ENCODE data around the gene ARL14. TPM values are rescaled to one million over a fixed set of nuclear protein-coding genes. Genes with fewer than 3 reads are reported as not detected.
"Not testable (repeated sequence)": the region's sequence is repeated elsewhere in the genome, so short reads cannot be mapped to it uniquely, and the experiment has no call there.

ARL14 gene
- total and polyA plus RNA-seq, 9 donors = not detected

- H3K27me3 ChIP-seq = no peaks in the 10 kb centered on the region
- intact Hi-C loops (cut with DNase I) = loop anchor here (5.0 to 10.0 kb wide), 3 partner anchors 233 to 715 kb away; no protein-coding TSS in a partner anchor
- no peaks in the 10 kb centered on the region for H3K9me3 ChIP-seq
- WGBS, 3 donors = 89 to 94% (median 89%) methylated on average over 3 of the region's 3 CpGs
- TF ChIP-seq EP300 (IDR thresholded peaks at IDR 0.05) (no peak), POLR2A (IDR thresholded peaks at IDR 0.05) (no peak)
- TF ChIP-seq, protein P1, sequence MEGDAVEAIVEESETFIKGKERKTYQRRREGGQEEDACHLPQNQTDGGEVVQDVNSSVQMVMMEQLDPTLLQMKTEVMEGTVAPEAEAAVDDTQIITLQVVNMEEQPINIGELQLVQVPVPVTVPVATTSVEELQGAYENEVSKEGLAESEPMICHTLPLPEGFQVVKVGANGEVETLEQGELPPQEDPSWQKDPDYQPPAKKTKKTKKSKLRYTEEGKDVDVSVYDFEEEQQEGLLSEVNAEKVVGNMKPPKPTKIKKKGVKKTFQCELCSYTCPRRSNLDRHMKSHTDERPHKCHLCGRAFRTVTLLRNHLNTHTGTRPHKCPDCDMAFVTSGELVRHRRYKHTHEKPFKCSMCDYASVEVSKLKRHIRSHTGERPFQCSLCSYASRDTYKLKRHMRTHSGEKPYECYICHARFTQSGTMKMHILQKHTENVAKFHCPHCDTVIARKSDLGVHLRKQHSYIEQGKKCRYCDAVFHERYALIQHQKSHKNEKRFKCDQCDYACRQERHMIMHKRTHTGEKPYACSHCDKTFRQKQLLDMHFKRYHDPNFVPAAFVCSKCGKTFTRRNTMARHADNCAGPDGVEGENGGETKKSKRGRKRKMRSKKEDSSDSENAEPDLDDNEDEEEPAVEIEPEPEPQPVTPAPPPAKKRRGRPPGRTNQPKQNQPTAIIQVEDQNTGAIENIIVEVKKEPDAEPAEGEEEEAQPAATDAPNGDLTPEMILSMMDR (IDR thresholded peaks at IDR 0.05) = no peak
- H3K4me3 ChIP-seq = no peak overlapping the region
- H3K36me3 ChIP-seq = no peaks in the 10 kb centered on the region
- H3K4me1 ChIP-seq (ENCODE audit: insufficient read depth) = no peaks in the 10 kb centered on the region
- H3K27ac ChIP-seq = no peak overlapping the region
- DNase-seq = no peak
Observed at GRCh38 chr3:160709477-160710182, 32.7 kb downstream of the ARL14 start.

DNA sequence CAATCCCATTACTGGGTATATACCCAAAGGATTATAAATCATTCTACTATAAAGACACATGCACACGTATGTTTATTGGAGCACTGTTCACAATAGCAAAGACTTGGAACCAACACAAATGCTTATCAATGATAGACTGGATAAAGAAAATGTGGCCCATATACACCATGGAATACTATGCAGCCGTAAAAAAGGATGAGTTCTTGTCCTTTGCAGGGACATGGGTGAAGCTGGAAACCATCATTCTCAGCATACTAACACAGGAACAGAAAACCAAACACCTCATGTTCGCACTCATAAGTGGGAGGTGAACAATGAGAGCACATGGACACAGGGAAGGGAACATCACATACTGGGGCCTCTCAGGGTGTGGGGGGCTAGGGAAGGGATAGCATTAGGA, 36.2 kb downstream of the ARL14 start:
- WGBS, 3 donors = 85 to 93% (median 86%) methylated on average over 3 of the region's 3 CpGs
- H3K4me3 ChIP-seq; intact Hi-C loops (cut with DNase I); H3K27ac ChIP-seq; H3K27me3 ChIP-seq; DNase-seq; H3K36me3 ChIP-seq; H3K4me1 ChIP-seq (ENCODE audit: insufficient read depth); H3K9me3 ChIP-seq: not testable (repeated sequence)

GRCh38 chr3:160719710-160720109, 42.8 kb downstream of the ARL14 start:
- H3K27me3 ChIP-seq = no peaks in the 10 kb centered on the region
- H3K9me3 ChIP-seq = no peaks in the 10 kb centered on the region
- DNase-seq = no peak
- intact Hi-C loops (cut with DNase I) = no loop called here
- no peak overlapping the region for H3K27ac ChIP-seq
- WGBS, 3 donors = 72 to 82% (median 75%) methylated on average over 11 of the region's 11 CpGs
- H3K36me3 ChIP-seq = no peaks in the 10 kb centered on the region
- no peaks in the 10 kb centered on the region for H3K4me1 ChIP-seq (ENCODE audit: insufficient read depth)
- H3K4me3 ChIP-seq = no peak overlapping the region
- TF ChIP-seq POLR2A (IDR thresholded peaks at IDR 0.05) (no peak), EP300 (IDR thresholded peaks at IDR 0.05) (no peak)
- TF ChIP-seq, protein P1 (IDR thresholded peaks at IDR 0.05) = no peak

- TF ChIP-seq POLR2A (IDR thresholded peaks at IDR 0.05) = no peak
- TF ChIP-seq EP300 (IDR thresholded peaks at IDR 0.05) = no peak
- TF ChIP-seq, protein P1 (IDR thresholded peaks at IDR 0.05) = no peak
- H3K9me3 ChIP-seq = no peaks in the 10 kb centered on the region
- H3K4me3 ChIP-seq = no peak overlapping the region
- no peak for DNase-seq
- H3K36me3 ChIP-seq = no peaks in the 10 kb centered on the region
- H3K27ac ChIP-seq = no peak overlapping the region
- no peaks in the 10 kb centered on the region for H3K4me1 ChIP-seq (ENCODE audit: insufficient read depth)
- intact Hi-C loops (cut with DNase I) = no loop called here
- WGBS, 3 donors = 84 to 87% (median 86%) methylated on average over 5 of the region's 5 CpGs
- no peaks in the 10 kb centered on the region for H3K27me3 ChIP-seq
Observed at GRCh38 chr3:160720123-160720746, 43.3 kb downstream of the ARL14 start.

DNA sequence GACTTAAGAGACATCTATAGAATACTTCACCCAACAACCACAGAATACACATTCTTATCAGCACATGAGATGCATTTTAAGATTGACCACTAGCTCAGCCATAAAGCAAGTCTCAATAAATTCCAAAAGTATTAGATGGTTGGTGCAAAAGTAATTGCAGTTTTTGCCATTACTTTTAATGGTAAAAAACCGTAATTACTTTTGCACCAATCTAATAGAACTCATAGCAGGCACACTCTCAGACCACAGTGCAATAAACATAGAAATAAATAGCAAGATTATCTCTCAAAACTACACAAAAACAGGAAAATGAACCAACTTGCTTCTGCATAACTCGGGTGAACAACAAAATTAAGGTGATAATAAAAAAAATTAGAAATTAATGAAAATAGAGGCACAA, 45.4 kb downstream of the ARL14 start:
- no peak for DNase-seq
- 75 to 81% (median 80%) methylated on average over 2 of the region's 2 CpGs for WGBS, 3 donors
- Histone ChIP-seq H3K27ac (no peak overlapping the region), H3K4me1 (ENCODE audit: insufficient read depth) (no peaks in the 10 kb centered on the region), H3K4me3 (no peak overlapping the region), H3K36me3 (no peaks in the 10 kb centered on the region), H3K9me3 (no peaks in the 10 kb centered on the region), H3K27me3 (no peaks in the 10 kb centered on the region)
- intact Hi-C loops (cut with DNase I) = no loop called here
- TF ChIP-seq POLR2A (IDR thresholded peaks at IDR 0.05) (no peak), EP300 (IDR thresholded peaks at IDR 0.05) (no peak)
- TF ChIP-seq, protein P1 (IDR thresholded peaks at IDR 0.05) = no peak

Measured in ovary (tissue), 9 donors.